OCI-LY3 (cell line): ENCODE results near the gene DCTN3.

ENCODE experiments used
- CTCF ChIP-seq: fragments of 200-600, 300-600 bp; sonication (generic); IDR thresholded peaks from 2 replicates; pipeline ENCODE4 v1.5.1; 2014; ENCODE audit warnings: antibody characterized with exemption, low read length, low read depth
- EZH2phosphoT487 ChIP-seq: fragments of 200-600 bp; shearing (Covaris generic); IDR thresholded peaks from 2 replicates; pipeline ENCODE4 v1.6.1; 2018; ENCODE audit warnings: antibody characterized with exemption, mixed run types, low read depth

- no peak for TF ChIP-seq CTCF
- no peak for TF ChIP-seq EZH2phosphoT487
Measured at GRCh38 chr9:34662526-34663302, 42.4 kb upstream of the DCTN3 start, which contains the start of gene CCL27.
